SIG-M5 treated with dmso at 0.1 percent for 504 hours (cell line): Measurements from ENCODE around the gene TMPRSS5.
"Not testable (repeated sequence)": the region's sequence is repeated elsewhere in the genome, so short reads cannot be mapped to it uniquely, and the experiment has no call there.

Source experiments
- DNase-seq: peaks from one replicate; lab custom pipeline; 2025; ENCODE audit not compliant: unreplicated experiment; lab: John Stamatoyannopoulos, UW

TMPRSS5 gene

GRCh38 chr11:113697756-113698407 lies 8.2 kb downstream of the TMPRSS5 start:
- DNase-seq: no peak

- no peak for DNase-seq
Measured at GRCh38 chr11:113697111-113697510, 9.0 kb downstream of the TMPRSS5 start.

GRCh38 chr11:113695207-113695606 lies 10.9 kb downstream of the TMPRSS5 start:
- no peak for DNase-seq

- DNase-seq: no peak
Measured at GRCh38 chr11:113694390-113694789, 11.7 kb downstream of the TMPRSS5 start.

- DNase-seq: no peak
Measured at GRCh38 chr11:113693030-113693429, 13.1 kb downstream of the TMPRSS5 start.

GRCh38 chr11:113690619-113691569 lies 15.2 kb downstream of the TMPRSS5 start:
- DNase-seq: no peak

- no peak for DNase-seq
Measured at GRCh38 chr11:113689768-113690618, 16.1 kb downstream of the TMPRSS5 start.

GRCh38 chr11:113685654-113686359 lies 20.3 kb downstream of the TMPRSS5 start:
- DNase-seq: no peak

GRCh38 chr11:113684496-113684895 lies 21.6 kb downstream of the TMPRSS5 start:
- DNase-seq: no peak

GRCh38 chr11:113683481-113684046 lies 22.5 kb downstream of the TMPRSS5 start:
- no peak for DNase-seq

- no peak for DNase-seq
Measured at GRCh38 chr11:113681711-113682413, 24.2 kb downstream of the TMPRSS5 start.

GRCh38 chr11:113681282-113681681 lies 24.8 kb downstream of the TMPRSS5 start:
- DNase-seq: no peak

GRCh38 chr11:113677685-113678084 lies 28.4 kb downstream of the TMPRSS5 start:
- no peak for DNase-seq

GRCh38 chr11:113675565-113675964 lies 30.5 kb downstream of the TMPRSS5 start:
- no peak for DNase-seq

GRCh38 chr11:113675003-113675561 lies 31.0 kb downstream of the TMPRSS5 start:
- no peak for DNase-seq

- DNase-seq: no peak
Measured at GRCh38 chr11:113674397-113674685, 31.8 kb downstream of the TMPRSS5 start.

- no peak for DNase-seq
Measured at GRCh38 chr11:113673550-113674396, 32.3 kb downstream of the TMPRSS5 start.

GRCh38 chr11:113671914-113672313 lies 34.2 kb downstream of the TMPRSS5 start:
- DNase-seq: not testable (repeated sequence)

GRCh38 chr11:113670831-113671215 lies 35.3 kb downstream of the TMPRSS5 start:
- no peak for DNase-seq
